Heart left ventricle (tissue), 13 donors: ENCODE measurements around the gene AGTRAP.

Experiments used
- CTCF ChIP-seq, 12 donors: fragments of 200-600 bp; sonication (generic) in 4 of 12; IDR thresholded peaks; one replicate each; pipeline versions ENCODE4 v1.5.0 to v1.8.0; 2018 to 2022; ENCODE audit warnings: antibody characterized with exemption in 12 of 12, mild to moderate bottlenecking in 5 of 12
- POLR2A ChIP-seq, 2 donors: fragments of 450-650 bp; IDR thresholded peaks; one replicate each; pipeline ENCODE4 v1.6.1; 2017; ENCODE audit warnings: antibody characterized with exemption in 2 of 2, mild to moderate bottlenecking in 2 of 2, moderate library complexity in 2 of 2
- donor health status: ischemic (EF 13 %, LVEDD 7.1; RV severe dilation, severe dysfunction).
- donor health status: DM: no; HTN: yes; CAD: no.
- donor health status: DM: no; HTN: no; CAD: no.
- donor health status: ischemic (EF 25% LVEDD 6.9; RV normal size, moderate dysfunction).
- donor health status: ischemic (EF 25% LVEDD 5.7; RV mildly dilated, moderate dysfunction).
- donor health status: ischemic (EF 35%, LVEDD 5.7; RV mildly dilated, moderate dysfunction).
- donor health status: nonischemic (EF 11% LVEDD 7.7; RV severe dilation, severe dysfunction).
- donor health status: DM: yes; HTN: yes; CAD: no.
- donor health status: PGD.
- donor health status: ischemic (EF 29% LVEDD 5.4; RV normal size, mild dysfunction).
- donor health status: nonischemic (EF 23%, LVEDD 6.1; RV moderate dilation, normal function).

- no peak for TF ChIP-seq CTCF (IDR thresholded peaks at IDR 0.05)
- TF ChIP-seq POLR2A (IDR thresholded peaks at IDR 0.05), result no peak
Observed at GRCh38 chr1:11691928-11692711, 43.8 kb upstream of the AGTRAP start.
